Stimulated activated naive CD4-positive, alpha-beta T cell (primary cell): ENCODE data around the gene SPRED1.

Source experiments
- DNase-seq, 6 experiments: peaks; one replicate each; lab custom pipeline; 2025; lab: John Stamatoyannopoulos, UW

Gene SPRED1

DNA sequence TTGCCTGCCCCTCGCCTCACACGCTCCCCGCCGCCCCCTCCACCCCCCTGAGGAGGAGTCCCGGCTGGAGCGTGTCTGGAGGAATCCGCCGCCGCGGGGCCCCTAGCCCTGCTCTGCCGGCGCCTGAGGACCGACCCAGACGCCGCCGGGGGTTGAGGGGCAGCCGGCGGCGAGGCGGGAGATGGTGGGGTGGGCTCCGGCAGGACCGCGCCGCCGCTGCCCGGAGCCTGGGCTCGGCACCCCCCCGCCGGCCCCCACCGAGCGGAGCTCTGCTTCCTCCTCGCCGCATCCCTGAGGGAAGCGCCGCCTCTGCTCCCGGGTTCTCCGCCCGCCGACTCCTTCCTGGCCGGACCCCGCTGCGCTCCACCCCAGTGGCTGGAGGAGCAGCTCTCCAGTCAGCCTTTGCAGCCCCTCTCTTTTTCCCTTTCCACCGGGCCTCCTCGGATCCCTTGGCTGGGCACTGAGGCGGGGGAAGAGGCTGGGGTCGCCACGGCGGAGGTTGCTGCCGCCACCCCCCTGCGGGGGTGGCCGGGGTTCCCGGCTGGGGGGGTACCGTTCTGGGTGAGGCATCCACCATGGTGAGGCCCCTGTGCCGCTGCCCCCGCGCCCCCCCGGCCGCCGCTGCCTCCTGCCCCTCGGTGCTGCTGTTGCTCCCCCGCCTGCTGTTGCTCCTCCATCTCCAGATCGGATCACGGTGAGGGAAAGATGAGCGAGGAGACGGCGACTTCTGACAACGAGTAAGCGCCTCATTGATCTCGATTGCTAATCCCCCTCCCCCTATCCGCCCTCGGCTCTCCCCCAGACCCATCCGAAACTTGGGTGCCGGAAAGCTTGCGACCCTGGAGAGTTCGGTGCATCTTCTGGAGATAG lies at the start of gene SPRED1:
Gene SPRED1 (plus strand): TSS at position 356 of the 870 bp plus-strand sequence. CDS start 350 bp downstream, at position 706.
- DNase-seq = peak in 3 of 6 experiments; percentile 5 to 35 (median 9)

DNA sequence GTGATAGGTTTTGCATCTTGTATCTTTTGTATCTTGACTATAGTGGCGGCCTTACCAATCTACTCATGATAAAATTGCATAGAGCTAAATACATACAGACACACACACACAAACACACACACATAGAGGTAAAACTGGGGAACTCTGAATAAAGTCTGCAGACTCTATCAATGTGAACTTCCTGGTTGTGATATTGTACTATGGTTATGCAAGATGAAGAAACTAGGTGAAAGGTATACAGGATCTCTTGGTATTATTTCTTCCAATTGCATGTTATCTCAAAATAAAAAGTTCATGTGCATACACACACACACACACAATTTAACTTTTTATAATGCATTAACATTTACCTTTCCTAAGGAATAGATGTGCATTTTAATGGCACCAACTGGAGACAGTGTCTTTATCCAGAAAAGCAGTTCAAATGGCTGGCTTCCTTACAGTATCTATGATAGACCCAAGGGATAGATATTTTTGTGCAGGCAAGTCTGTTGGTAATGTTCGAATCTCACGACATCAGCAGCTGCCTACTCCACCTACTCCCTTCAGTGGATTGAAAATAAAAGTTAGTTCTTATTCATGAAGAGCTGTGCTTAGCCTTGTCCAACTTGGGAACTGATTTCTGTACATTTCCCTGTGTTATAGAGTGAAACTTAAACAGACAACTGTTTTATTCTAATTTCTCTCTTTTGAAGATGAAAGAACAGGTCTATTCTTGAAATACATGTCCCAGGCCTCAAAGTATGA lies 46.9 kb upstream of the SPRED1 start:
- no peak for DNase-seq

DNA sequence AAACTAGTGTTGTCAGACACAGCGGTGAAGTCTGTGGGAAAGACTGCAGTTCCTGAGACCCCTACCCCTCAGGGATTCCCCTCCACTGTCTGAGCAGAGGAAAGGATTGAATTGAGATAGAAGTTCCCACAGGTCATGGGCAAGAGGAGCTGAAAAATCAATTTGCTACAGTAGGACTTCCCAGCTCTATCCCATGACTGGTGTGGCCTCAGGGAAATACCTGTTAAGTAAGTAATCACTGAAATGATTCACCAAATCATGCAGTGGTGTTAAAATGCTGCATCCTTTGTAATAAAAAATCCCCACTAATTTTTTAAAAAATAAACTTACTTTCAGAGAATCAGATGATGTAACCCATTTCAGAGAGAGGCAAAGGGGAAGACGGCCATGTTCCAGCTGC lies 45.0 kb upstream of the SPRED1 start:
- DNase-seq = no peak

DNA sequence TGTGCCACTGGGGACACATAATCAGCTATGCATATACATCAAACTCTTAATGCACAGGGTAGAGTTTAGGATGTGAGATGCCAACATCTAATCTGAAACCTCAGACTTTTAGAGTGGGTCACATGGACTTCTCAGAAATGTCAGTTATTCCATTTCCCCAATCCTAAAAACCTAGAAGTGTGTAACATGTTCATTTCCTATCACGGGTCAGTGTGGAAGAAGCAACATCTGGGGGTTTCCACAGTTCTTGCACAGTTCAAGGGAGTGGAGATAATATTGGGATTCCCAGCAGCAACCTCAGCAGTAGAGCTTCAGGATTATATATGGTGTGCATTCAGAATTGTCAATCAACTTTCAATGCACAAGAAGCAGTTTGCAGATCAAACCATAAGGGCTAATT lies 44.4 kb upstream of the SPRED1 start:
- DNase-seq = no peak

DNA sequence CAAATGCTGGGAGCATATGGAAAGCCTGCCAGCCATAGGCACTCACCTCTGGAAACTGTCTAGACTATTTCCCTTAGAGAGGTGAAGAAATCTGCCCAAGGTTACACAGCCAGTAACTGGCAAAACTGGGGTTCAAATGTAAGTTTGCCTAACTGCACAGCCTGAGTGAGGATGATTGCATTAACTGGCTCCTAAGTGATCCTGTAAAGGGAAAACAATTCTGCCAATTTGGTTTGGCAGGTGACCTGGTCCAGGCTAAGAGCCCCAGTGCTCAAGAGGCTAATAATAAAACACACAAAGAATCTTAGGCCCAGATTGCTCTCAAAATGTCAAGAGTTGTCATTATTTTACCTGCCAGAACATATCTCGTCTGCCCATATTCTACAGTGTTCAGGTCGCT lies 43.9 kb upstream of the SPRED1 start:
- DNase-seq = no peak

DNA sequence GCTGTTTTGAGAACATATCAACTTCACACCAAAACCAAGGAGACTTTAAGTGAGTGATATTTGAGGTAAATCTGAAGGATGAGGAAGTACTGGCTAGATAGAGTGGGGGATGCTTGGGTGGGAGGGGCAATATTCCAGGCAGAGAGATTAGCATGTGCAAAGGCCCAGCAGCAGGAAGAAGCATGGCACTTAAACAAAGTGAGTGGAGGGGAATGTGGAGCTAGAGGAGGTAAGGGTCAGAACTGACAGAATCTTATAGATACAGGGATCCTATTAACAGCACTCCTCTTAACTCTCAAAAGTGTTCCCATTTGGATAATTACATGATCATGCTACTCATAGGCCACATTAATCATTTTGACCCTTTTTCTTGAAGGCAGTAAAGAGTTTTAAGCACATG lies 41.4 kb upstream of the SPRED1 start:
- DNase-seq = no peak

DNA sequence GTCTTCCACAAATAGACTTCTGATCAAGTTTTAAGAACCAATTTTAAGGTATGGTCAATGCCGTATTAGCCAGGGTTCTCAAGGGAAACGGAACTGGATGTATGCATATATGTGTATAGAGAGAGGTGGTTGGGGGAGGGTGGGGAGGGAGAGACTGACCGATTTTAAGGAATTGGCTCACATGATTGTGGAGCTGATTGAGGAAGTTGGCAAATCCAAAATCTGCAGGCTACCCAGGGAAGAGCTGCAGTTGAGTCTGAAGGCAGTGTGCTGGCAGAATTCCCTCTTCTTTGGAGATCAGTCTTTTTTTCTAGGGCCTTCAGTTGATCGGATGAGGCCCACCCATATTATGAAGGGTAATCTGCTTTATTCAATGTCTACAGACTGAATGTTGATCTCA lies 40.8 kb upstream of the SPRED1 start:
- no peak for DNase-seq

DNA sequence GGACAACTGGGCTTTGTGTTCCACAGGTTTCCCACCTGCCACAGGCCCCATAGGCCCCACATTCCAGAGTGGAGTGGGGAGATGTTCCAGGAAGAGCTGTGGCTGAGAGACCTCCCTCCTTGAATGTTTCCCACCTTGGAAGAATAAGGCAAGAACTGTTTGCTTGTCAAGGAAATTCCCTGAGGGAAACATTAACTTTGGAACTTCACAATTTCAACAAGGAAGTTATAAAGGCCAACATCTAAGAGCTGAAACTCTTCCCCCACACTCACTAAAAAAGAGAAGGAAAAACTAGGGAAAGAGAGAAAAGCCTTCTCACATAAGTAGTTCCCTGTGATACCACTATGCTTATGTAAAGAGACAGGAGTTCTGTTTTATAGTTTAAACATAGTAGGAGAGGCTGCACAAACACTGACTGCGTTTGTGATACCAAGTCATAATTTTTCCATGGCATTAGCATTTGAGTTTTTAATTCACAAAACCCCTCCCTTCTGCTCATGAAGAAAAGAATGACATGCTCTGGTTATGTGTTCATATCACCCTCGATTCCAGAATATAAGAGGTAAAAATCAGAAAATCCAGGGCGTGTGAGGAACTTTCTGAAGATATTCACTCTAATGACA lies 39.8 kb upstream of the SPRED1 start:
- no peak for DNase-seq

DNA sequence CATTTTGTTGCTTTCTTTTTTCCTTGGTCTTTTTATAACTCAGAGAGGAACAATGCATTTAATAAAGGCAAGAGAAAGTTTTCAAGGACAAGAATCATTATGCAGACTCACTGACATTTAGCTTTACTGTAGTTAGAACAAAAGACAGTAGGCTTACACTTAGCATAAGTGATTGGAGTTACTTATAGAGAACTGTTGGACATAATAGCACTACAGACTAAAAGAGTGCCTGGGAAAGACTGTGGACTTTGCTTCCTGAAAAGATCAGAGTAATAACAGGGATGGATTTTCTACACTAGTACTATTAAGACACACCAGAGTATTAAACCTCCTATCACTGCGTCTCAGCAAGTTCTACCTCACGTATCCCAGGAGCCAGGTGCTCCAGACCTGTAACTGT lies 39.3 kb upstream of the SPRED1 start:
- no peak for DNase-seq

DNA sequence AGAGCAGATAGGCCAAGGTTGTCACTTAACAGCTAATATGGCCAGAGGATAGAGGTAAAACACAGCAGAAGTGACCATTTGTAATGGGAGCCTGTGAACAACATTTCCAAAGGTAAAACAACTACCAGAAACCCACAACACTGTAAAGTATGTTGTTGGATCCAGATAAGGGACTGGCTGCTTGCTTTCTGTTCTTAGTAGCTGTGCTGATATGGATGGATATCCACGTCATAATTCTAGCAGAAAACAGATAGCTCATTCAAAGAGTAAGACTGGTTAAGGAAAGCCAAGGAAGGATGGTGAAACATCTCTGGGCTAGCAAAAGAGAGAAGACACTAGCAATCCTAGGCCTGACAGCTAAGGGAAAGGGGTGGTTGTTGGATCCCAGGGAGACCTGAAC lies 36.9 kb upstream of the SPRED1 start:
- no peak for DNase-seq

DNA sequence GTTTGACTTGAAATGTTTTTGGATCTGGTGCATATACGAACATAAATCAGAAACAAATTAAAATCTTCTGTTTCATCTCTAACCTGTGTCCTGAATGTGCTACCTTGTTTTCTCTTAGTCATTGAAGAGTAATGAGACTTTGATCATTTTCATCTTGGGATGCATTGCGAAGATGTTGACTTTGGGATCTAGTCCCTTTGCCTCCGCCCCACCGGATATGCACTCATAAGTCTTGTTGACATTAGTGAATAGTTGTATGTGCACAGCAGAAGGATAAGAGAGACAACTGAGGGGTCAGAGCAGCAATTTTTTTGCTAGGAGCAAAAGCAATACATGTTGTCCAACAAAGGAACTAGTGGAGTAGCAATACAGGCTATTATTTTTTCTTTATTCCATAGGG lies 35.9 kb upstream of the SPRED1 start:
- DNase-seq = no peak

DNA sequence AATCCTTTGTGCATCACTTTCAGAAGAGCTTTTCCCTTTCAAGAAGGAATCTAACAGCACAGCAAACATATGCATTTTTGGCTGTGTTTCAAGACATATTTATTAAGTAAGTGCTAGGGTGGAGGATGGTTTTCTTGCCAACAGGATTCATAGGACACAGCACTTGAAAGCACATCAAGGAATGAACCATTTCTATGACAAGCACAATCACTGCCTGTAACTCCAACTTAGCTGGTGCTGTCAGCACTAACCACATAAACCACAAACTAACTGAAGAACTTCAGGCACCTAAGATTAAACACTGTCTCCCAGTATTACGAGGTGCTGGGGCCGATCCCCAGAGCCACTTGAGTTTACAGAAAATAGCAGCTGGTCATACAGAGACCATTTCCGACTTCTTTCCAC lies 35.4 kb upstream of the SPRED1 start:
- DNase-seq = no peak

DNA sequence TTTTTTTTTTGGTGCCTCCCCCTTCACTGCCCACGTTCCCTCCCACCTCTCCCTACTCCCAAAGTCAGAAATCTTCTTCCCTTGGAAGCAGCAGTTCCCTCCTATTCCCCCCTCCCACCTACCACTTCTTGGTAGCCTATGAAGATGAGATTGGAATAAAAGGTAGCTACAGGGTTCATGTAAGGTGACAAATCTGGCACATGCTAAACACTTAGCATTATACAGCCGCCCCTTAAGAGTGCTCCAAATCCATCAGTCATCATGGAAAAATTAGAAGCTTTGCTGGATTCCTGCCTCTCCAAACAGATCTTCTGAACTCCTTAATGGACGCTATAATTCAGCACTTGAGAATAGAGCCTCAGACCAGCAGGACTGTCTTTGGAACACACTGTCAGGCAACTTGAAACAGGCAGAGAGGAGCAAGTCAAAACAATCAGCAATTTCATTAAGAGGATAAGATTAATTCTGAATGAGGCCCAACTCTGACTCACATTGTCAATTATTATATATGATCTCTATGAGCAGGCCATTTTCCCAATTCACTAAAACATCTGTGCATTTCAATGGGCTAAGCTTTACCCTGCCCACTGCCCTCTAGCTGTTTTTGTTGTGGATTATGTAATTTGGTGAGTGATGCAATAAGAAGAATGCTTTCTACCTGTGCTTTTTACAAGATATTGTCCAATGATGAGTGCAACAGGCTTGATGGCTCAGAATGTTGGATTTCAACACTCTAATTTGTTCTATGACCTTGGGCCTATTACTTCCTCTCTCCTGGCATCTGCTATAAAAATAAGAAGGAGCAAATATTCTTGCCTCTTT lies 34.6 kb upstream of the SPRED1 start:
- no peak for DNase-seq

DNA sequence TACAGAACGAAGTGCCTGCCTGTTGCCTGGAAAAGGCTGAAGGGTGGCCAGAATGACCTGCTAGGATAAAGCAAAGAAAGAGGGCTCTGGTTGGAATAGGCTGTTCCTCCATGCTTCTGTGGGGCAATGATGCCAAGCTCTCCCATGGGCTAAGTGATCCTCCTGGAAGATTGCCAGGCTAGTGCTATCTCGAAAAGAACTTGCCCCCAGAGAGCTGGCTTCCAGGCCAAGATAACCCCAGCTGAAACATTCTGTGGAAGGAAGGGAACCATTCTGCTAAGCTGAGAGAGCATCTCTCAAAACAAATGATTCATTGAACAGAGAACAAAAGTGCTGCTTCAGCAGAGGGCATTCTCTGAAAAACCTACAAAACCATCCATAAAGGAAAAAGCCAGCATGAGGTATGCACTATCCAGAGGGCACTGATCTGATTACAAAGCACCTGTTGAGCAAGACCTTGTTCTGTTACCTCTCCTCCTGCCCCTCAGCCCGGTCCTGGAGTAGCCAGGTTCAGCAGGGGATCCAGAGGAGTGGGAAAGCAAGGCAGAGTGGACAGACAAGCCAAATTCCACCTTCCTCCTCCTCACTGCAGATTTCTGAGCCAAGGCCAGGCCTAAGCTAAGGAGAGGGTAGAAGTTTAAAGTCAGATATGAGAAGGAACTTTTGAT lies 31.9 kb upstream of the SPRED1 start:
- no peak for DNase-seq

DNA sequence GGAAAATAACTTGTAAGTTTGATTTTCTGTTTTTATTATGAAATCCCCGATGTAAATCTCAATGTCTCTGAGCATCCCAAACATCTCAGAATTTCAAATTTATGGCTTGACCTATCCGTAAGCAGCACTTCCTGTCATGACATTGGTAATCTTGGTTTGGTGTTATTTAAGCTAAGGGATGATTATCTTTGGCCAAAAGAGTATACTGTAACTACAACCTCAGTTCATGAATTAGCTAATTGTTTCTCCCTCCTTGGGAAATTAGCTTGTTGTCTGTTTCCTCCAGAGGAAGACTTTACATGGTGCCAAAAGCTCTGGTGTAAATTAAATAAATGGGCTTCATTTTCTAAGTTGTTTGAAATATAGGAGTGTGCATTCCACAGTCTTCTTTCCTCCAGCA lies 28.1 kb upstream of the SPRED1 start:
- no peak for DNase-seq

DNA sequence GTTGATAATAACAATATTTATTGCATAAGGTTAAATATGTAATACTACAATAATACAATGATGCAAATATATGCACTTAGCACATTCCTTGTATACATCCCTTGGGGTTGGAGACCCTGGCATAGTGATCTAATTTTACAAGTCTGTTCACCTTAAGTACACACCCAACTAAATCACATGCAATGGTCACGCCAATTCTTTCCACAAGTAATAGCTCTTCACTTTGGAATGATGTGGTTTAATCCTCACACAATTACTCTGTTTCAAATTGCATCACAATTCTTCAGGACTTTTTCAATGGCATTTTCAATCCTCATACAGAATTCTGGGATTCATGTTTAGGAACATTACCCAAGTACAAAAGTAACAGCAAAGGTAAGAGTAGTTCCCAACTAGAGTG lies 27.3 kb upstream of the SPRED1 start:
- DNase-seq = no peak

DNA sequence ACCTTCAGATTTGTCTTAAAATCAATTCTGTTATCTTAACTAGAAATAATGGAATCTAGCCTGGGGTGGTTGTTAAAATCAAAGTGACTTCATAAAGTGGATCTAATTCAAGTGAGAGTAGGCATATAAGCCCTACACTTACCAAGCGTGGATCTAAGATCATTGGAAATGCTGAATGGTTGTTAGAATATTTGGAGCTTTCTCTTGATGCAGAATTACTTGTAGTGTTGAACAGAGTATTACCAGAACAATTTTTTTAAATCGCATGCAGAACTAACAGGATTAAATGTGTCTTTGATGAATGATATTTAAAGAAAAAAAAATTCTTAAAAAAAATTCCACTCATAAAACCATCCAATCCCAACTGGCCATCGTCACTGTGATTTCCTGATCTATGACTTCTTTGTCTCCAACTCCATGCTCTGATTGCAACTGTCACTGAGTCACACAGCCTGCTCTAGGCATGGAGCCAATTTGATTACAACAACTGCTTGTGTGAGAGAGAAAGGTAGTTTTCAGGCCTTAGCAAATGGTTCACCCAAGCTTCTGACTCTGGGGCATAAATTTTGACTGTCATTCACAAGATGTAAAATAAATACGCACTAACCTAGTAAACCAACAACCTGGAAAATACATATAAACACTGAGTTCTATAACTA lies 25.9 kb upstream of the SPRED1 start:
- no peak for DNase-seq

DNA sequence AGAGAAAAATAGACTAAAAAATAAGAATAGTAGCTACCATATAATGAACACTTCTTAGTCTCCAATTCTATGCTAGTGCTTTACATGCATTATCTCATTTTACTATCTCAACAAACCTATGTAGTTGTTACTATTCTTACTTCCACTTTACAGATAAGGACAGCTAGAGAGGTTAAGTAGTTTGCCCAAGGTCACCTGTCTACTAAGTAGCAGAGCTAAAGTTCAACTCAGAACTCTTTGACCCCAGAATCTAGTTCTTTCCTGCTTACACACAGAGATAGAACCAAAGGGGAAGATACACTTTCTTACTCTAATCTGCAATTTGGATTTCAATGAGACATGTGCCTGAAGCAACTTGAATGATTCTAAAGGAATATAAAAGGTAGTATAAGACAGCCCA lies 24.7 kb upstream of the SPRED1 start:
- no peak for DNase-seq

DNA sequence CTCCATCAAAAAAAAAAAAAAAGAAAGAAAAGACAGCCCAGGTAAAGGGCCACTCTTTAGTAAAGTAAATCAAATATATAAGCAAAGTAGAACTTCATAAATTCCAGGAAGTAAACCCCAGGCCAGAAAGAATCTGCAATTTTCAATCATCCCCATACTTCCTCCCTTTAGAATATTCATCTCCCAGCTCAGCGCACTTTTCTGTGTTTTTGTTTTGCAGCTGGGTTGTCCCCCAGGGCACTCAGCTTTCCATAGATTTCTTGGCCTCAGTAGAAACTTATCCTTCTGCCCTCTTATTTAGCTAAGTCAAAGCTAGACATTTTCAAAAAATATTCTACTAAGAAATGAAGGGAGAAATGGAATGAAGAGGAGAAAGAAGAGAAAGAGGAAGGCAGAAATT lies 24.0 kb upstream of the SPRED1 start:
- DNase-seq = no peak

DNA sequence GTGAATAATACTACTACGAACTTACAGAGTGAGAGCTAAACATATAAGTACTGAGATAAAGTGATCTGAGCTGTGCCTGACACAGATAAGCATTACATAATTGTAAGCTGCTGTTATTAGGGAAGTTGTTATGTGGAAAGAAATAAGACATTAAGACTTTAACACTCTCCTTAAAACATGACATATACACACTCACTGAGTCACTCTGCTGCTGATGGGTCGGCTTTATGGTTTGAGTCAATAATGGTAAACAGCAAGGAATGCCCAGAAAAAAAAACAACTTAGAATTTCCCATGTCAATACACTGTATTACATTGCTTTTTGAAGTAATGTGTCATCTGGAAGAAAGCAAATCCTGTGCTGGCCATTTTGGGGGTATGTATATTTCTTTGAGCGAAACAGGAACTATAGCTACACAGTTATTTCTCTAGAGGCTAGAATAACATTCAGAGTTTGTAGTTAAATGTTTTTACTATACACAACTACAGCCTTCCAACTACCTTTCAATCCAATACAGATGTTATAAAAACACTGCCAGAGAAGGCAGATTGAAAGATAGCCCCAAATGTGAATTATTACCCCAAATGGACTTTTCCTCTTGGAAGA lies 22.8 kb upstream of the SPRED1 start:
- DNase-seq = no peak

DNA sequence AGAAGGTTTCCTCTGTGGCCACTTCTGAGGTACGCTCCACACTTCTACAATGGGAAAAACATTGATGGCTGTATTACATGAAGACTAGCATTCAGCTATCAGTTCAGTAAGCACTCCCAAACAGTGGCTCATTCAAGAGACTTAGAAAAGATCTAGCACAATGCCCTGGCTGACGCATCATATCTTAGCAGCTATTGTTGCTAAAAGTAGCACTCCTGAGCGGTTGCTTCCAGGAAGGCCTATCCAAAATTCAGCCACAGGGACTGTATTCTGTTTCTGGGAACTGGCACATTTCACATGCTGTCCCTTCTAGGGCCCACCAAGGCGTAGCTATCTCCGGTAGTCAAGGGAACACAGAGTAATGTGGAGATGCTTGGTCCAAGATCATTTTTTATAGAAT lies 21.2 kb upstream of the SPRED1 start:
- no peak for DNase-seq
